Stimulated activated naive CD8-positive, alpha-beta T cell treated with anti-CD3 and anti-CD28 coated beads, Interleukin-15, amount 100 ng/mL, for 72 hours (primary cell): ENCODE results near the gene LCORL.
"Not testable (repeated sequence)": the region's sequence is repeated elsewhere in the genome, so short reads cannot be mapped to it uniquely, and the experiment has no call there.

Experiments used
- ATAC-seq: fragments of 150-1000 bp; cut with Tn5 transposase; 2 replicates; pipeline ENCODE4 v1.10.0; 2021; ENCODE audit warnings: mild to moderate bottlenecking, moderate library complexity
- DNase-seq, 2 donors: peaks; one replicate each; pipeline ENCODE4 v3.0.0; 2021 to 2022
- H3K27ac Mint-ChIP-seq, 2 donors: one replicate each; pipeline ENCODE4 v1.8.0; 2022; ENCODE audit warnings: mild to moderate bottlenecking in 2 of 2, mixed read lengths in 2 of 2, moderate library complexity in 2 of 2
- H3K27me3 Mint-ChIP-seq: one replicate; pipeline ENCODE4 v1.8.0; 2022; ENCODE audit warnings: mixed read lengths
- H3K4me1 Mint-ChIP-seq: one replicate; pipeline ENCODE4 v1.8.0; 2022; ENCODE audit warnings: mild to moderate bottlenecking, mixed read lengths
- H3K4me3 Mint-ChIP-seq, 2 donors: one replicate each; pipeline ENCODE4 v1.8.0; 2022; ENCODE audit warnings: mild to moderate bottlenecking in 2 of 2, mixed read lengths in 2 of 2, moderate library complexity in 1 of 2
- H3K9me3 Mint-ChIP-seq, 2 donors: one replicate each; pipeline ENCODE4 v1.8.0; 2022; ENCODE audit warnings: mixed read lengths in 2 of 2

LCORL gene

DNA sequence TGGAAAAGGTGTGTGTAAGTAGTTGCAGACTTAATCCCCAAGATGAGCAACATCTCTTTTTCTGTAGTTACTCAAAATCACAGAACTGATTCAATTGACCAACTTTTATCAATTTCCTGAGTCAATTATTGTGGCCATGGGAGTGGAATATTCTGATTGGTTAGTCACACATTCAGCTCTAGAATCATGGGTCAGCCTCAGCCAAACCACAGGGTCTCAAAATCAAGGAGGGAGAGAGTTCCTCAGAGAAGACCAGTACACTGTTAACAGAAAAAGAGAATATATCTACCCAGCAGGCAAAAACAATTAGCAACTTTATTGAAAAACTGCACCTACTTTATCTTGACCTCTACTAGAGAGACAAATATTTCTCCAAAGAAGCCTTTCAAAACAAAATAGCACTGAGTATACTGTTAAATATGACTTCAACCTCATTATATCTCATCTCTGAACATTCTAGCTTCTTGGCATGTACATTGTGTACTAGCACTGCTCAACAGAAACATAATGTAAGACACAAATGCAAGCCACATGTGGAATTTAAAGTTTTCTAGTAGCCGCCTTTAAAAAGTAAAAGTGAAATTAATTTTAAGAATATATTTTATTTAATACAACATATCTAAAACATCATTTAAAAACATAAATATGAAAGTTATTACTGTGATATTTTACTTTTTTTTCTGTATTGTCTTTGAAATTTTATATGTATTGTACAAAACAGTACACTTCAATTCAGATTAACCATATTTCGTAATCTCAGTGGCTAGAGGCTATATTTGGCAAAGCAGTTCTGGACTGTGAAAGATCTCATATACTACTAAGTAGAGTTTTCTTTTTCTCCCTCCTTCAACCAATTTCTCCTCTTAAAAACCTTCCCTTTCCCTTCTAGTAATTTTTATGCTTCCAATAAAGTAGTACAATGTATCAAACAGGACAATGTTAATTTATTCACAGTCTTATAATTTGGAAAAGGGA, 11.8 kb upstream of the LCORL start:
- H3K4me3 Mint-ChIP-seq = no peak overlapping the region
- H3K9me3 Mint-ChIP-seq = no peaks in the 10 kb centered on the region
- H3K27ac Mint-ChIP-seq = no peak overlapping the region
- H3K4me1 Mint-ChIP-seq = no peaks in the 10 kb centered on the region
- no peak for ATAC-seq
- no peak for DNase-seq
- H3K27me3 Mint-ChIP-seq = peaks cover 49% of the 10 kb centered on the region

DNA sequence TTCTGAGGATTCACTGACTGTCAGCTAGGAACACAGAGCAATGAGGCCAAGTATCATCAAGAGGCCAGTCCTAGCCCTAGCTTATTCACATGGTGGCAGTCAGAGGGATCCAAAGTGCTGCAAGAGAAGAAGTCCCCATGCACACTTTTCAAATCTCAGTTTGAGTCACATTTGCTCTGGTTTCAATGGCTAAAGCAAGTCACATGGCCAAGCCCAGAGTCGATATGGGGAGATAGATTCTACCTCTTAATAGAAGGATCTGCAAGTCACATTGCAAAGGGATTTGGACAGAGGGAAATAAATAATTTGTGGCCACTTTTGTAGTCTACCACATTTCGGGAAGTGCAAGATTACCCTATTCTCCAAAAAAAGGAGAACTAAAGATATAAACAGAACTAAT, 3.7 kb upstream of the LCORL start:
- ATAC-seq (no peak), DNase-seq (no peak)
- no peak overlapping the region for H3K27ac Mint-ChIP-seq
- no peak overlapping the region for H3K4me3 Mint-ChIP-seq
- H3K9me3 Mint-ChIP-seq = no peaks in the 10 kb centered on the region
- H3K27me3 Mint-ChIP-seq = peaks cover 29% of the 10 kb centered on the region
- H3K4me1 Mint-ChIP-seq = peaks cover under 1% of the 10 kb centered on the region

DNA sequence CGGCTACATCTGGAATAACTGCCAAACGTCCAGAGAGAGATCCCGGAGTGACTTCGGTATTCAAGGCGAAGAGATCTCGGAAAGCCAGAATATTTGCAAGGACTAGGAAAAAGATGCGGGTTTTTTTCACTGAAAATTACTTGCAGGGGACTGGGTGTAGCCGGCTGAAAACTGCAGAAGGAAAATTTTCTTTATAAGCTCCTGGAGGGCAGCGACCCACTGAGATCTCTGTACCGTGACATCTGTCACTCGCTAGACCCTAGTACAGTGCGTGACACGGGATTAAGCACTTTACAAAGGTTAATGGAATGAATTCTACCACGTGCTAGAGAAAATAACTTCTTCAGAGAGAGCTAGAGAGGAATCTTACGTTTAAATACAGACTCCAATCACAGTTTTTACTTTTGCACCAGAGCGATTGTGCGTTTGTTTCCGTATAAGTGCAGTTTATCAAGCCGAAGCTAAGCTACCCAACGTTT, 1.1 kb upstream of the LCORL start:
- Mint-ChIP-seq H3K27ac (no peak overlapping the region), H3K4me1 (peaks cover 10% of the 10 kb centered on the region), H3K4me3 (peak overlapping the region; percentile 89 to 93), H3K9me3 (no peaks in the 10 kb centered on the region), H3K27me3 (peaks cover 26% of the 10 kb centered on the region)
- ATAC-seq (no peak), DNase-seq (no peak)

DNA sequence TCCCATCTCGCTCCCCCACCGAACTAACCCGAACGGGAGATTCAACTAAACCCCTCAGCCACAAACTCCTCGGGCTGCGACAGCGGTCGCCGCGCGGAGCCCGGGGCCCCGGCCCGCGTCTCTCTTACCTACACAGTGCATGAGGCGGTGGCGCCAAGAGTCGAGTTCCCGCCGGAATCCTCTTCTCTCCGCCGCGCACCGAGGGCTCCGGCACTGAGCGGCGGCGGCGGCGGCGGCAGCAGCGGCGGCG, 160 bp downstream of the LCORL start:
- ATAC-seq (no peak), DNase-seq (no peak)
- H3K4me1 Mint-ChIP-seq = peaks cover 10% of the 10 kb centered on the region
- no peaks in the 10 kb centered on the region for H3K9me3 Mint-ChIP-seq
- peak overlapping the region; percentile 87 to 97 for H3K27ac Mint-ChIP-seq
- H3K27me3 Mint-ChIP-seq = peaks cover 26% of the 10 kb centered on the region
- H3K4me3 Mint-ChIP-seq = peak overlapping the region; percentile 89 to 93

DNA sequence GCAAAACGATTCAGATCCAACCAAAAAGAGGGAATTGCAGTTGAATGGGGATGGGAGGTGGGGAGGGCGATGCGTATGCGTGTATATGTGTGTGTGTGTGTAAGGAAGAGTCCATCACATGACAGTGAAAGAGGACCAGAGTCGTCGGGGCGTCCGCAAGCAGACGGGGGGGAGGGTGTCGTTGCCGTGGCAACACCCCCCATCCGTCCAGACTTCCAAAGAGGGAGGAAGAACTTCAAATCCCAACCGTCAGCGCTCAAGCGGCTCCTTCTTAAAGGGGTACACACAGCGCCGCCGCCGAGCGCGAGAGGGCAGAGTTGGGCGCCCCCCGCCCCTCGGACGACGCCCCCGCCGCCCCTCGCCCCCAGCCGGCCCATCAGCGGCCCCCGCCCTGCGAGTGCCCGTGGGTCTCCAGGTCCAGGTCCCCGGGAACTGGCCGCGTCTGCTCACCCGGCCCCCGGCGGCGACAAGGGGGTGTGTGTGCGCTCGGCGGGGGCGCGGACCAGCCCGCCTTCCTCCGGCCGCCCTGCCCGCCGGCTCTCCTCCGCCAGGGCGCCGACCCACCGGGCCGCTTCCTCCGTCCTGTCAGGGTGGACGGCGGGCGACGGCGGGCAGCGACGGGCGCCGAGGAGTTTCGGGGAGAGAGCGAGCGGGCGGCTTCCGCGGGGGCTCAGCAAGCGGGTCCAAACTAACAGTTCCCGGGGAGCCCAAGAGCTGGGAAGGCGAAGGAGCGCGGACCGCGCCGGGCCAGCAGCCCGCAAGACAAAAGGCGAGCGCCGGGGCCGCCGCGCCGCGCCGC, 685 bp downstream of the LCORL start:
- DNase-seq (peak; percentile 24 to 38), ATAC-seq (peak; percentile 16)
- Mint-ChIP-seq H3K9me3 (no peaks in the 10 kb centered on the region), H3K4me1 (peaks cover 12% of the 10 kb centered on the region), H3K27me3 (peaks cover 26% of the 10 kb centered on the region), H3K27ac (peak overlapping the region; percentile 94 to 97), H3K4me3 (peak overlapping the region; percentile 93 to 95)

DNA sequence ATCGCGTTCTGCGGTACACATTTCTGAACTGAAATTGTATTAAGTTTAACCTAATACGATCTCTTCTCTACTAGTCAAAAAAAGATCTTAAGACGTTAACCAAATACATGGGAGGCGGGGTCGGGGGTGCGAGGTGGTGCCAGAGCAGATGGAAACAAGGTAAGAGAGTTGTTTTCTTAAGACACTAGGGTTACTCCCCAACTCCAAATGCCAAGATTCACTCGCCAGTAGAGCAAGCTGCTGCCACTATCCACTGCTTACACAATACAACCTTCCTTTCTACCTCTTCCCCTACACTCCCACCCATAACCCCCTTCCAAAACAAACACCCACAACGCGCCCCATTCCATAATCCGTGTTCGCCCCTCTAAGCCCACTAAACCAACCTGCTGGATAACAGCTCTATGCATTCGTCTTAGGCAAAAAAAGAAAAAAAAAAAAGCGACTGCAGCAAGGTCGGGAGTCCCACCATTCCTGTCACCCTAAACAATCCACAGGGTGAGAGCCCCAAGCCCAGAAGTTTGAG, 1.3 kb downstream of the LCORL start:
- peaks cover 19% of the 10 kb centered on the region for H3K4me1 Mint-ChIP-seq
- peaks cover 26% of the 10 kb centered on the region for H3K27me3 Mint-ChIP-seq
- H3K27ac Mint-ChIP-seq = peak overlapping the region in 1 of 2 donors; percentile 94
- peak overlapping the region; percentile 93 to 95 for H3K4me3 Mint-ChIP-seq
- DNase-seq = peak in 1 of 2 donors; percentile 8
- ATAC-seq = no peak
- H3K9me3 Mint-ChIP-seq = no peaks in the 10 kb centered on the region

DNA sequence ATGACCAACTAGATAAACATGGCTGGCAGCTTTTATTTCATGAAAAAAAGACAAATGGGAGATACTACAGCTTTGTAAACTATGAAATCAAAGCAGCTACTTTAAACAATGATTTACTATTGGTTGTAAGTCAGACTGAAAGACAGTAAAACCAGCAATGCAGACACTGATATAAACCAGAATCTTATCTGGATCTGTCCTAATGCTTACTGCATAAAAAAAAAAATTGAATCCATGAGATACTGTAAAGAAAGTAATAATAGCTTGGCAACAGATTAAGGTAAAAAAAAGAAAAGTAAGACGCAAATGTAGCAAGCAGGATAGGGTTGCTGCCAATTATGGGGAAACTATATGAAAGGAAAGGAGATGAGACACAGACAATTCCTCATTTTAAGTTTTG, 7.3 kb downstream of the LCORL start:
- Mint-ChIP-seq H3K4me1 (peaks cover 36% of the 10 kb centered on the region), H3K27me3 (no peaks in the 10 kb centered on the region), H3K27ac (no peak overlapping the region), H3K9me3 (no peaks in the 10 kb centered on the region), H3K4me3 (no peak overlapping the region)
- ATAC-seq (no peak), DNase-seq (no peak)

DNA sequence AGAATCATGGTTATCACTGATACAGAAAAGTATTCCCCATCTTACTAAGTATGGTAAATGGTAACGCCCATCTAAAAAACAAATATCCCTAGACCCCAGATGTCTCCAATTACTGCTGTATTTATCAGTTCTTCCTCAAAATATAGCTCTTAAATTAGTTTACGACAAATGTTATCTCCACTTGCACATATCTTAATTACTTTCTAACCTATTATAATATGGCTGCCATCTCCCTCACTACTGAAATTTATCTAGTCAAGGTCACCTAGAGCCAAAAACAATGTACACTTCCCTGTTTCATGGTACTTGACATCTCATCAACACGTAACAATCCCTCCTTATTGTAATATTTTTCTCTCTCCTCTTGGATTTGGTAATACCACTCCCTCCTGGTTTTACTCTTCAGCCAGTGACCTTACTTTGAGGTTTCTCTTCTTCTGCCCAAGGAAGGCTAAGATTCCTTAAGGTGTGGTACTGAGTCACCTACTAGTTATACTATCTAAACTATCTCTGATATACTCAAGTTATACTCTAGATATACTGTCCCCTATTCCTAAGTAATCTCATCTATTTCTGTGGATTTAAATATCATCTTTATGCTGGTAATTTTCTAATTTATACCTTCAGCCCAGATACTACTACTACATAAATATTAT, 8.6 kb downstream of the LCORL start:
- H3K27me3 Mint-ChIP-seq = no peaks in the 10 kb centered on the region
- peaks cover 36% of the 10 kb centered on the region for H3K4me1 Mint-ChIP-seq
- no peak for DNase-seq
- no peaks in the 10 kb centered on the region for H3K9me3 Mint-ChIP-seq
- no peak for ATAC-seq
- no peak overlapping the region for H3K27ac Mint-ChIP-seq
- H3K4me3 Mint-ChIP-seq = no peak overlapping the region

DNA sequence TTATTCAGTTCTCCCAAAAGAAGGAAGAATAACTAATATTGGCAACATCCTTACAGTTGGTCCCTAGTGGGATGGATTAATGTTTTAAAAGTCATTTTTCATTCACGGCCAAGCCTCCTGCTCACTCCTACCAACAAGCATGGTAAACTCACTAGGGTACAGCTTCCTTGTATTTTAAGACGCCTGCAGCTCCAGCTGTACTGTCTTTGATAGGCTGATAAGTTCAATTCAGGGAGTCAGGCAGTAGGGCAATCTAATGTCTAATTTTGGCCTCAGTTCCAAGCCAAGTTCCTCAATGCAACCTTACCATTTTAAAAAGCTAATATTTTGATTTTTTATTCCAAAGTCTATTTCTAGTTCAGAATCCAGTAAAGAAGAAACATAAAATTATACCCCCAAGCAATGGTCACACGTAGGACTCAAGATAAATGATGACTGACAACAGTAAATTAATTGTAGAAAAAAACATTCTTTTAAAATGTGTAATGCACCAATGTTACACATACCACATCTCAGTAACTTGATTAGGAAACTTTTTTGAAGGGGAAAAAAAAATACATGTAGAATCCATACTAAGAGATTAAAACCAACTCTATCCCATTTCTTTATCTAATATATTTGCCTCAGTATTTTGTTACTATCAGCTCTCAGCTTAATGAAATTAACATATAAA, 9.3 kb downstream of the LCORL start:
- Mint-ChIP-seq H3K4me3 (no peak overlapping the region), H3K27me3 (no peaks in the 10 kb centered on the region), H3K4me1 (peaks cover 36% of the 10 kb centered on the region), H3K27ac (no peak overlapping the region), H3K9me3 (no peaks in the 10 kb centered on the region)
- DNase-seq = no peak
- ATAC-seq = no peak

DNA sequence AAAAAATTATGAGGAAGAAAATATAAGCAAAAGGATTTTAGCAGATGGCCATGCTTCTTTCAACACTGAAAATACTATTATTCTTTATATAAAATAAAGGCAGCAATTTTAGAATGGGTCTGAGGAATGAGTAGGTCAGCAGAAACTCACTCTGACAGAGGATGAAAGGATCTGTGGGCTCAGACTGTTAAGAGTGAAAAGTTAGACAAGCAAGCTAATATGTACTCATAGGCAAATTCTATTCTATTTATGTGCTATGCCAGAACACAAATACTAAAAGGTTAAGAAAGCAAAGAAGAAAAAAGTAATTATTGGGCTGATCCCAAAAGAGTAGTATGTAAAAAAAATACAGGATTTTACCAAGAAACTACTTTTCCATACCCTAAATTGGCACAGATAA, 13.9 kb downstream of the LCORL start:
- Mint-ChIP-seq H3K4me3 (no peak overlapping the region), H3K27me3 (no peaks in the 10 kb centered on the region), H3K27ac (no peak overlapping the region), H3K4me1 (peaks cover 20% of the 10 kb centered on the region), H3K9me3 (peaks cover 6 to 28% of the 10 kb centered on the region in 2 donors)
- ATAC-seq = no peak
- no peak for DNase-seq

DNA sequence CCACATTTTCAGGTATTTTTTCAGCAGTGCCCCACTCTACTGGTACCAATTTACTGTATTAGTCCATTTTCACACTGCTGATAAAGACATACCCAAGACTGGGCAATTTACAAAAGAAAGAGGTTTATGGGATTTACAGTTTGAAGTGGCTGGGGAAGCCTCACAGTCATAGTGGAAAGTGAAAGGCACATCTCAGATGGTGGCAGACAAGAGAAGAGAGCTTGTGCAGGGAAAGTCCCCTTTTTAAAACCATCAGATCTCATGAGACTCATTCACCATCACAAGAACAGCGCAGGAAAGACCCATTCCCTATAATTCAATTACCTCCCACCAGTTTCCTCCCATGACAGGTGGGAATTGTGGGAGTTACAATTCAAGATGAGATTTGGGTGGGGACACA, 15.1 kb downstream of the LCORL start:
- H3K9me3 Mint-ChIP-seq = peaks cover 6 to 28% of the 10 kb centered on the region in 2 donors
- not testable (repeated sequence) for DNase-seq, H3K27me3 Mint-ChIP-seq, H3K4me3 Mint-ChIP-seq, H3K27ac Mint-ChIP-seq, ATAC-seq
- H3K4me1 Mint-ChIP-seq = peaks cover 12% of the 10 kb centered on the region

DNA sequence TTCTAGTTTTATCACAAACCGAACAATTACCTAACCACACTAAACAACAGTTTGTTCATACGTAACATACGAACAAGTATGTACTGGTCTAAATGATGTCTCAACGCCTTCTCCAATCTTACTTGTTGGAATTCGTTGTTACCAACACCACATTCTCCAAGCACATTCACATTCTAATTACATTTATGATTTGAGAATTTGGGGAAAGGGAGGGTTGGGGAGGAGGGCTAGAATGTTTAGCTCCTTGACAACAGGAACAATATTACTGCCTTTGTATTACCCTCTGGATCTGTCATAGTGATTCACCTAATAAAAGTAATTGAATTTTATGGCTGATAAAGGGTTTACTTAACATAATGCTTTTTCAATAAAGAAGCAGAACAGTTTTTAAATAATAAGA, 24.4 kb downstream of the LCORL start:
- no peak for DNase-seq
- H3K27ac Mint-ChIP-seq = no peak overlapping the region
- no peak overlapping the region for H3K4me3 Mint-ChIP-seq
- H3K9me3 Mint-ChIP-seq = peaks cover 0 to 3% of the 10 kb centered on the region in 2 donors
- no peaks in the 10 kb centered on the region for H3K27me3 Mint-ChIP-seq
- ATAC-seq = no peak
- peaks cover 5% of the 10 kb centered on the region for H3K4me1 Mint-ChIP-seq

DNA sequence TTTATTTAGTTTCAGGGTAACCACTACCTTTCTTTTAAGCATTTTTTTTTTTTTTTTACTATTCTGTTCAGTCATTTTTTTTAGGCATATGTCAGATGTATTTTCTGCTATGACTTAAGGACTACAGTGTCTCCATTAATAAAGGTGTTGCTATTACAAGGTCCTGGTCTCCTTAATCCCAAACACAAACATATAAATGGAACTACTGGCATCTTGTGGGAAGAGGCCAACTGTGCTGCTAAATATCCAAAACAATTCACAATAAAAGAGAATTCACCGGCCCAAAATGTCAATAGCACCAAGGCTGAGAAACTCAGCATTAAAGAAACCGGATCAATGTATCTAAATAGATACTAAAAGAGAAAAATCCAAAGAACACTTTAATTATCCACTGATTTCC, 26.4 kb downstream of the LCORL start:
- no peak overlapping the region for H3K4me3 Mint-ChIP-seq
- peaks cover 0 to 6% of the 10 kb centered on the region in 2 donors for H3K9me3 Mint-ChIP-seq
- H3K4me1 Mint-ChIP-seq = no peaks in the 10 kb centered on the region
- no peak overlapping the region for H3K27ac Mint-ChIP-seq
- DNase-seq (no peak), ATAC-seq (no peak)
- H3K27me3 Mint-ChIP-seq = no peaks in the 10 kb centered on the region

DNA sequence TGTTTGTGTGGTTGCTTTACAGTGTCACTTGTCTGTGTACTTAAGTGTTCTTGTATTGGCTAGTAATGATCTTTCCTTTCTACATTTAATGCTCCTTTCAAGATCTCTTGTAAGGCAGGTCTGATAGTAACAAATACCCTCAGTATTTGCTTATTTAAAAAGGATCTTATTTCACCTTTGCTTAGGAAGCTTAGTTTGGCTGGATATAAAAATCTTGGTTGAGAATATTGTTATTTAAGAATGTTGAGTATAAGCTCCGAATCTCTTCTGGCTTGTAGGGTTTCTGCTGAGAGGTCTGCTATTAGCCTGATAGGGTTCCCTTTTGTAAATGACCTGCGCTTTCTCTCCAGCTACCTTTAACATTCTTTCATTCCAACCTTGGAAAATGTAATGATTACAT, 35.7 kb downstream of the LCORL start:
- no peaks in the 10 kb centered on the region for H3K27me3 Mint-ChIP-seq
- peaks cover 44 to 49% of the 10 kb centered on the region in 2 donors for H3K9me3 Mint-ChIP-seq
- no peak overlapping the region for H3K27ac Mint-ChIP-seq
- no peaks in the 10 kb centered on the region for H3K4me1 Mint-ChIP-seq
- ATAC-seq = no peak
- DNase-seq = no peak
- no peak overlapping the region for H3K4me3 Mint-ChIP-seq

DNA sequence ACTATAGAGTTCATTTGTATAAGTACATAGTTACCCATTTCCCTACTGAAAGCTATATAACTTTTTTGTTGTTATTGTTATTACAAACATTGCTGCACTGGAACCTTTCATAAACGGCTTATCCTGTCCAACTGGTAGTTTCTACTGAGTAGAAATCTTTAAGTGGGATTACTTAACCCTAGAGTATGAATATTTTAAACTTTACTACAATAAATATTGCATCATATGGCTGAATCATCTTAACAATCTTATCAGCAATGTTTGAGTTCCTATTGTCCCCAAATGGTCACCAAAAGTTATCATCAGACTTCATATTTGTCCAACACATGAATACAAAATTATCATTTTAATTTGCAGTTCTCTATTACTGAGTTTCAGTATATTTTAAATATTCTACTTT, 40.5 kb downstream of the LCORL start:
- no peak for ATAC-seq
- Mint-ChIP-seq H3K9me3 (peaks cover 36 to 43% of the 10 kb centered on the region in 2 donors), H3K4me3 (no peak overlapping the region), H3K27me3 (no peaks in the 10 kb centered on the region), H3K27ac (no peak overlapping the region), H3K4me1 (no peaks in the 10 kb centered on the region)
- DNase-seq = no peak
